Measurements from ENCODE around the gene AMBRA1. TPM values are rescaled to one million over a fixed set of nuclear protein-coding genes. Genes with fewer than 3 reads are reported as not detected.

AMBRA1 gene
- total and polyA plus RNA-seq, 2 donors (not counting 3 experiments of a cell fraction or from before 2014, with no cell fraction given): 18.4 to 32.4 TPM

DNA sequence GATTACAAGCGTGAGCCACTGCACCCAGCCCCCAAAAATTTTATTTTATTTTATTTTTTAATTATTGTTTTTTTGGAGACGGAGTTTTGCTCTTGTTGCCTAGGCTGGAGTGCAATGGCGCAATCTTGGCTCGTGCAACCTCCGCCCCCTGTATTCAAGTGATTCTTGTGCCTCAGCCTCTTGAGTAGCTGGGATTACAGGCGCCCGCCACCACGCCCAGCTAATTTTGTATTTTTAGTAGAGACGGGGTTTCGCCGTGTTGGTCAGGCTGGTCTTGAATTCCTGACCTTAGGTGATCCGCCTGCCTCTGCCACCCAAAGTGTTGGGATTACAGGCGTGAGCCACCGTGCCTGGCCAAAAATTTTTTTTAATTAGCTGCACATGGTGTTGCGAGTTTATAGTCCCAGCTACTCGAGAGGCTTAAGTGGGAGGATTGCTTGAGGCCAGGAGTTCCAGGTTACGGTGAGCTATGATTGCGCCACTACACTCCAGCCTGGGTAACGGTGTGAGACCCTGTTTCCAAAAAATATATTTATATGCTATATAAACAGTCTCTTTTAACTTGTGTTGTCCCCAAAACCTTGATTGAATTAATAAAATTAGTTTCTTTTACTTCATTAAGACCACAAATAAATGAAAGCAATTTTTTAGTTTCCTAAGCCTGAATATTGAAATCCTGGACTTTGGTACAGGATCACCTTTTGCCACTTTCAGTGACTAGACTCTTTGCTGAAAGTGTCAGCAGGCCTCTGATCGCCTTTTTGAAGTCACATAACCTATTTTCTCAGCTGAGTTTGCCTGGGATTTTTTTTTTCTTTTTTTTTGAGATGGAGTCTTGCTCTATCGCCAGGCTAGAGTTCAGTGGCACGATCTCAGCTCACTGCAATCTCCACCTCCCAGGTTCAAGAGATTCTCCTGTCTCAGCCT, 39.7 kb upstream of the AMBRA1 start:
- Histone ChIP-seq H3K36me3 (ENCODE audit: control insufficient read depth in 2 of 2, extremely low read depth in 1 of 2, insufficient read depth in 2 of 2, low read length in 2 of 2) (peaks cover 4 to 8% of the 10 kb centered on the region in 2 experiments), H3K27me3 (ENCODE audit: control insufficient read depth in 2 of 2, insufficient read depth in 2 of 2, low read length in 2 of 2) (no peaks in the 10 kb centered on the region), H4K20me1 (replicated peaks; ENCODE audit: control insufficient read depth, extremely low read depth, insufficient read depth, low read length) (no peaks in the 10 kb centered on the region), H3K9me3 (replicated peaks; ENCODE audit: control insufficient read depth, insufficient read depth, low read length) (no peaks in the 10 kb centered on the region), H3K27ac (ENCODE audit: insufficient read depth, low read depth, low read length) (no peak overlapping the region), H3K79me2 (ENCODE audit: control insufficient read depth, insufficient read depth, low read length) (no peaks in the 10 kb centered on the region), H3K4me2 (ENCODE audit: insufficient read depth, low read length) (no peak overlapping the region), H2AFZ (ENCODE audit: low read depth, low read length) (no peak overlapping the region), H3K9ac (replicated peaks; ENCODE audit: extremely low read depth, insufficient read depth, low read length) (no peak overlapping the region), H3K4me1 (ENCODE audit: control insufficient read depth, extremely low read depth, insufficient read depth, low read length) (no peaks in the 10 kb centered on the region), H3K4me3 (replicated peaks in 1 of 3; ENCODE audit: insufficient read depth in 1 of 3, low read depth in 1 of 3, low read length in 3 of 3) (no peak overlapping the region), H3K9me1 (replicated peaks; ENCODE audit: control insufficient read depth, extremely low read depth, insufficient read depth, low read length) (no peaks in the 10 kb centered on the region)
- ChIA-PET POLR2A (no interaction called here), CTCF (no interaction called here)
- DNase-seq (ENCODE audit: low read depth, low spot score): no peak
- intact Hi-C loops (cut with micrococcal nuclease): no loop called here
- no peak for FAIRE-seq
- no TSS peak for BruUV-seq (replicated peaks)
- TF ChIP-seq MYC (IDR thresholded peaks at IDR 0.05; ENCODE audit: low read depth, low read length) (no peak), GATA2 (IDR thresholded peaks at IDR 0.05; ENCODE audit: insufficient read depth, insufficient read length, low read depth, low read length) (no peak), FOS (IDR thresholded peaks at IDR 0.05; ENCODE audit: borderline replicate concordance, insufficient read depth, low read length) (no peak), EZH2 (IDR thresholded peaks at IDR 0.05; ENCODE audit: borderline replicate concordance, low read depth, low read length, severe bottlenecking) (no peak), POLR2AphosphoS5 (IDR thresholded peaks at IDR 0.05; ENCODE audit: insufficient read depth, low read depth, low read length) (no peak), JUN (IDR thresholded peaks at IDR 0.05; ENCODE audit: borderline replicate concordance, insufficient read depth, insufficient read length, low read depth) (no peak), POLR2A (IDR thresholded peaks at IDR 0.05; ENCODE audit: low read depth, low read length) (no peak)
- TF ChIP-seq, protein P1, sequence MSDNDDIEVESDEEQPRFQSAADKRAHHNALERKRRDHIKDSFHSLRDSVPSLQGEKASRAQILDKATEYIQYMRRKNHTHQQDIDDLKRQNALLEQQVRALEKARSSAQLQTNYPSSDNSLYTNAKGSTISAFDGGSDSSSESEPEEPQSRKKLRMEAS (IDR thresholded peaks at IDR 0.05; ENCODE audit: insufficient read depth, insufficient read length): no peak
- TF ChIP-seq, protein P2, sequence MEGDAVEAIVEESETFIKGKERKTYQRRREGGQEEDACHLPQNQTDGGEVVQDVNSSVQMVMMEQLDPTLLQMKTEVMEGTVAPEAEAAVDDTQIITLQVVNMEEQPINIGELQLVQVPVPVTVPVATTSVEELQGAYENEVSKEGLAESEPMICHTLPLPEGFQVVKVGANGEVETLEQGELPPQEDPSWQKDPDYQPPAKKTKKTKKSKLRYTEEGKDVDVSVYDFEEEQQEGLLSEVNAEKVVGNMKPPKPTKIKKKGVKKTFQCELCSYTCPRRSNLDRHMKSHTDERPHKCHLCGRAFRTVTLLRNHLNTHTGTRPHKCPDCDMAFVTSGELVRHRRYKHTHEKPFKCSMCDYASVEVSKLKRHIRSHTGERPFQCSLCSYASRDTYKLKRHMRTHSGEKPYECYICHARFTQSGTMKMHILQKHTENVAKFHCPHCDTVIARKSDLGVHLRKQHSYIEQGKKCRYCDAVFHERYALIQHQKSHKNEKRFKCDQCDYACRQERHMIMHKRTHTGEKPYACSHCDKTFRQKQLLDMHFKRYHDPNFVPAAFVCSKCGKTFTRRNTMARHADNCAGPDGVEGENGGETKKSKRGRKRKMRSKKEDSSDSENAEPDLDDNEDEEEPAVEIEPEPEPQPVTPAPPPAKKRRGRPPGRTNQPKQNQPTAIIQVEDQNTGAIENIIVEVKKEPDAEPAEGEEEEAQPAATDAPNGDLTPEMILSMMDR (IDR thresholded peaks at IDR 0.05; ENCODE audit: extremely low read depth in 1 of 2, insufficient read depth in 1 of 2, low read depth in 1 of 2, low read length in 2 of 2): no peak
- dilution Hi-C loops (cut with MboI; ENCODE audit: extremely low pct_ligation_motif_present, low sequenced_read_pairs): no loop called here
